HG02885 (cell line): Measurements from ENCODE around the gene DYNLRB2.

Source experiments
- ATAC-seq: cut with Tn5 transposase; IDR thresholded peaks from one replicate; pipeline ENCODE4 v1.9.1; 2021; ENCODE audit warnings: mild to moderate bottlenecking; ENCODE audit not compliant: unreplicated experiment, poor library complexity

DYNLRB2 gene

GRCh38 chr16:80546249-80546648 is 5.5 kb downstream of the DYNLRB2 start:
- ATAC-seq = no peak

GRCh38 chr16:80547145-80547544 is 6.4 kb downstream of the DYNLRB2 start:
- ATAC-seq = no peak

GRCh38 chr16:80552277-80552676 is 11.5 kb downstream of the DYNLRB2 start:
- ATAC-seq = no peak

- ATAC-seq = no peak
Observed at GRCh38 chr16:80554033-80554432, 13.2 kb downstream of the DYNLRB2 start.

- no peak for ATAC-seq
Observed at GRCh38 chr16:80556481-80556880, 15.7 kb downstream of the DYNLRB2 start.

- no peak for ATAC-seq
Observed at GRCh38 chr16:80557037-80557436, 16.2 kb downstream of the DYNLRB2 start.

- ATAC-seq = no peak
Observed at GRCh38 chr16:80559369-80559768, 18.6 kb downstream of the DYNLRB2 start.

- ATAC-seq = no peak
Observed at GRCh38 chr16:80563066-80563465, 22.3 kb downstream of the DYNLRB2 start.

GRCh38 chr16:80564394-80564793 is 23.6 kb downstream of the DYNLRB2 start:
- ATAC-seq = no peak

- peak; percentile 74 for ATAC-seq
Observed at GRCh38 chr16:80569440-80570105, 28.8 kb downstream of the DYNLRB2 start.

GRCh38 chr16:80570106-80570478 is 29.3 kb downstream of the DYNLRB2 start:
- no peak for ATAC-seq

- ATAC-seq = no peak
Observed at GRCh38 chr16:80573700-80574120, 32.9 kb downstream of the DYNLRB2 start.

GRCh38 chr16:80576343-80576912 is 35.6 kb downstream of the DYNLRB2 start:
- ATAC-seq = no peak

GRCh38 chr16:80577485-80578280 is 36.9 kb downstream of the DYNLRB2 start:
- ATAC-seq = no peak

- ATAC-seq = peak; percentile 85
Observed at GRCh38 chr16:80580109-80580832, 39.5 kb downstream of the DYNLRB2 start.

GRCh38 chr16:80583466-80583865 is 42.7 kb downstream of the DYNLRB2 start:
- ATAC-seq = no peak

- no peak for ATAC-seq
Observed at GRCh38 chr16:80585764-80586163, 45.0 kb downstream of the DYNLRB2 start.

- ATAC-seq = no peak
Observed at GRCh38 chr16:80586476-80586875, 45.7 kb downstream of the DYNLRB2 start.

GRCh38 chr16:80587071-80587470 is 46.3 kb downstream of the DYNLRB2 start:
- ATAC-seq = no peak

GRCh38 chr16:80591071-80591915 is 50.5 kb downstream of the DYNLRB2 start:
- no peak for ATAC-seq
